Cortex of kidney (tissue), 1 donor: ENCODE data around the gene ZC3H13.

Source experiments
- DNase-seq: peaks from one replicate; lab custom pipeline; 2025; lab: John Stamatoyannopoulos, UW

The ZC3H13 gene

GRCh38 chr13:46059405-46059804, 6.9 kb upstream of the ZC3H13 start:
- DNase-seq, result no peak

DNA sequence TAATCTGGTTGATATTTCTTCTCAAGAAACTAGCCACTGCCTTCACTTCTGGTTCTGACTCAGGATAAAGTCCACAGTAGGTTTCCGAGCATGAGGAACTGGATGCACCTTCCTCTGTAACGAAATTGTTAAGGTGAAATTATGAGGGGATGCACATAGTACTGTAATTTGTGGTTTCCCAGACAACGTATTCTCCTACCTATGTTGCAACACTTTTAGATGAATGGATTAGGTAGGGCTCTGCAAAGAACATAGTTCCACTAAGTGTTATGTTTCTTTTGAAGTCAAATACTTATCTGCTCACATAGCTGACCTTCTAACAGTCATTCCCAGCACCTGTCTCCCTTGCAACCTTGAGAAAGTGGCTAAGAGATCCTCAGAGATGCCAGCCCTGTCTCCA, 5.7 kb upstream of the ZC3H13 start:
- DNase-seq, result no peak

DNA sequence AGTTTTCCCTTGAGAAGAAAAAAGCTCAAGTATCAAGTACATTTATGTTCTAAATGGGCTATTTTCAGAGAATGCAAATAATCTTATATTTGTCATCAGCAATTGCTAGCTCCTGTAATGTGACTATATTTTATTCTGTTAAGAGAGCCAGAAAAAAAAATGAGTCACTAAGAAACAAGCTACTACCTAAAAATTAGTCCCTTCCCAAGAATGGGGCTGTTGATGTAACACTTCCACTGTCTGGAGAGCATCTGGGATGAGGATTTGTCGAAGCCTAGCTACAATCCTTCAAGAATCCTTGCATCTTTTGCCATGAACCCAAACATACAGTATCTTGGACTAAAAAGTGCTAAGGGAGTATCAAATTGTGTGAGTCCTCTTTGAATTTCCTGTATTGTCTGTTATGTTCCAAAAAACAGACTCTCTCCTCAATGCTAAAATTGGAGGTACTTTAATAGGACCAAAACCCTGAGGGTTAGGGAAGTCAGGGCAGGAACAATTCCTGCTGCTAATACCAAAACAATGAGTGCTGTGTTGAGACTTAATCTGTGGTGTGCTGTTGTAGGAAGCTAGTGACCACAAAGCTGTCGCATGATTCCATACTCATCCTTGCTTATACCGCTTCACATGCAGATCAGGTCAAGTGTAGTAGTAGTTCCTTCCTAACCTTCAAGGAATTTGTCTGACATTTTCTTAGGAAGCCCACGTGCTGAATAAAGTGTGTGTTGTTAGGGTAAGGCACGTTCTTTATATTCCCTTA, 4.9 kb upstream of the ZC3H13 start:
- DNase-seq, result no peak

- DNase-seq, result no peak
Measured at GRCh38 chr13:46053162-46054012, 841 bp upstream of the ZC3H13 start.

DNA sequence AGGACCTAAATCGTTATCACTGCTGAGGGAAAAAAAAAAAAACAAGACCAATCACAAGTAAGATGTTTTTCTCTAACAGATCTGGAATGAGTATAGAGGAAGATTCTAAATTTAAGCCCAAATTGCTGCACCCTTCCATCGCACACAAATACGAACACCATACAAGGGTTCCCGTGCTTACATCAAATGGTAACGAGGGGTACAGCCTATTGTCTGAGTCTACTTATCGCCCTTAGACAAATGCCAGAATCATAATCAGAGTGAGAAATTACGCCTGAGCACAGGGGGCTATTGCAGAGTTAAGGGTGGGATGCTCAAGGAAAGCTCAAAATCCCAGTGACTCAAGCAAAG, 603 bp downstream of the ZC3H13 start:
- no peak for DNase-seq

DNA sequence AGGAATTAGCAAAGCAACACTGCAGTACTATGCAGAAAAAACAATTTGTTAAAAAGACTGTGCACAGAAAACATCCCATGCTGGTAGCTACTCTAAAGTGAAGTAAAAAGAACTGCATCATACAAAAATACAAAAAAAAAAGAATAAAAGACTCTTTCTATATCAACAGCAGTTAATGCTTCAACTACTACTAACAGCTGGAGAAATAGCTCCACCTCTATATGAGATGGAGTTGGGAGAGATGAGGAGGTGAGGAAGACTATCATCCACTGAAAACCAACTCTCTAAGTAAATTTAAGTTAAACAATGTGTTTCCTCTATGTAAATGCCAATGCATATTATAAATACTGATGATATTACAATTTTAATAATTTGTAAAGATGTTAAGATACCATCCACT, 1.8 kb downstream of the ZC3H13 start:
- DNase-seq, result no peak

- DNase-seq, result no peak
Measured at GRCh38 chr13:46045424-46045823, 7.1 kb downstream of the ZC3H13 start.

DNA sequence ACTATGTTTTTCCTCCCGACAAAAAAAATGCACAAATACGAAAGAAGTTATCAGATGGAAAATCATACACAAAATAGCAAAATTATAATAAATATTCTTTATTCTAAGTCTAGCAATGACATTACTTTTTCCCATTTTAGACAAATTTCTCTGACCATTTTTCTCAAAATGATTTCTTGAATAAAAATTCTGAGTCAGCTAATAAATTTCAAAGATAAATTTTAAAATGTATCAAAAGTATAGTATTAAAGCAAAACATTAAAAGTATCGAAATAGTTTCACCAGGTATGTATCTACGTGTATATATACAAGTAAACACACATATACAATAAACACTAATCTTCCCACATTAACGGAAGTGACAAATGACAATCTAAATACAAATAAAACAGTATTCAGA, 8.9 kb downstream of the ZC3H13 start:
- DNase-seq, result no peak

GRCh38 chr13:46041419-46041839, 11.1 kb downstream of the ZC3H13 start:
- DNase-seq, result no peak

- DNase-seq, result no peak
Measured at GRCh38 chr13:46040763-46041162, 11.8 kb downstream of the ZC3H13 start.

- DNase-seq, result no peak
Measured at GRCh38 chr13:46039411-46040182, 12.9 kb downstream of the ZC3H13 start.

DNA sequence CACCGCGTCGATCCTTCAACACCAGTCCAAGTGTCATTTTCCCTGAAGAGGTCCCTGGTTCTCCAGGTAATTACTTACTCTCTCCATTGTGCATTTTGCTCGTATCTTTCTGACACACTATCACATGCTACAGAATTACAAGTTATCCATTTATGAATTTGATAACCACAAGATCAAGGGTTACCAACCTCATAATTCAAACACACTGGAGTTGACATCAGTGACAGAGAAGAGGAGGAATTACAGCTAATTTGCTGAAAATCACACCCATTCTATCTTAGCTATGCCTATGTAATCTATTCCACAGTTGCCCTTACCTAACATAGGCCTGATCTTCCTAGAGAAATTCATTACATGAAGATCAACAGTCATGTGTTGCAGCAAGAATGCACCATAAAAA, 14.2 kb downstream of the ZC3H13 start:
- no peak for DNase-seq

DNA sequence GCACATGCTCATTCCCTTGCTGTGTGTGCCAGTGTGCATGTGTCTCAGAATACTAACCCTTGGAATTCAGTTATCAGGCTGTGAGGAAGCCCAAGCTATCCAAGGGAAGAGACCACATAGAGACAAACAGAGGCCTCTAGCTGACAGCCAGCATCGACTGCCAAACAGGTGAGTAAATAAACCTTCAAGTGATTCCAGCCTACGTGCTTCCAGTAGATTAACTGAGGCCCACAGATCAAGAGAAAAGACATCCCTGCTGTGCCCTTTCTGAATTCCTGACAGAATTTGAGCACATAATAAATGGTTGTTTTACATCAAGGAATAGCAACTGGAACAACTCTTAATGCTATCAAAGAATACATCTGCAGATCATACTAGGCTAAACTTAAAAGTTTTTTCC, 17.5 kb downstream of the ZC3H13 start:
- DNase-seq, result no peak

DNA sequence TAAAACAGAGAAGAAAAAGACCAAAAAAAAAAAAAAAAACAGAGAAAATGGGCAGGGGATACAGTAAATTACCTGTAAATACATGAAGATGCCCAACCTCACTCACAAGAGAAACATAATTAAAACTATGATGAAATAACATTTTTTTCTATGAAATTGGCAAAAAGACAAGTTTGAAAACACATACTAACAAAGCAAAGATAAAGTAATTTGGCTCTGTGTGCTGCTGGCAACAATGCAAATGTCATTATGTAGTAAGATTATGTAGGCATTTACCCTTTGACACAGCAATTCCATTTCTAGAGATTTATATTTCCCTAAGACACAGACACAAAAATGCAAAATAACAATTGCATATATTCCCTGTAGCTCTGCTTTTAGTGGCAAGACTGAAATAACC, 20.2 kb downstream of the ZC3H13 start:
- DNase-seq, result no peak

DNA sequence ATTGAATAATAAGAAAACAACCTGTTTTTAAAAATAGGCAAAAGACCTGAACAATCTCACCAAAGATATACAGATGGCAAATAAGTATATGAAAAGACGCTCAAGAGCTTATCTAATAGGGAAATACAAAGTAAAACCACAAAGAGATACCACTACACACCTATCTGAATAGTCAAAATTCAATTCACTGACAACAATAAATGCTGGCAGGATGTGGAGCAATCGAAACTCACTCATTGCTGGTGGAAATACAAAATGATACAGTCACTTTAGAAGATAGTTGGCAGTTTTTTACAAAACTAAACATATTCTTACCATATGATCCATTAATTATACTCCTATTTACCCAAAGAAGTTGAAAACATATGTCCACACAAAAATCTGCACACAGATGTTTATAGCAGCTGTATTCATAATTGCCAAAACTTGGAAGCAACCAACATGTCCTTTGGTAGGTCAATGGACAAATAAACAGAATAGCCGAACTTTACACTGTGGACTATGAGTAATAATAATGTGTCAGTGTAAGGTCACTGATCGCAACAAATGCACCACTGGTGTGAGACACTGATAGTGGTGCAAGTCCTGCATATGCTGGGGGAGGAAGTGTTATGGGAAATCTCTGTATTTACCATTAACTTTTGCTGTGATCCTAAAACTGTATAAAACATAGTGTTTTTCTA, 20.8 kb downstream of the ZC3H13 start:
- no peak for DNase-seq

GRCh38 chr13:46025157-46025556, 27.4 kb downstream of the ZC3H13 start:
- no peak for DNase-seq

DNA sequence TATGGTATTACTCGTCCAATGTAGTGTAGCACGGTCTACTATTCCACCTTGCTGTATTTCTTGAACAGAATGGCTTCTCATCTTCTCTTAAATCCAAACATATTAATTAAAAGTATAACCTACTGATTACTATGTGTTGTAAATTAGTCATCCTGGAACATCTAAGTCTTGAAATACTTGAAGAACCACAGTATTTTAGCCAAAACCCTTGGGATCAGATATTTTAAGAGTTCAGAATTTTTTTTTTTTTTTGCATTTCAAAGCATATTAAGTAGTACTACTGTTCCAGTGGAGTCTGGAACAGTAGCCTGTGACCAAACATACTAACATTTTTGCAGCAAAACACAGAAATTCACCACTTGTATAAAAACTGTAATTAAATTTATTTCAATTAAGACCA, 30.1 kb downstream of the ZC3H13 start:
- DNase-seq, result no peak

GRCh38 chr13:46016216-46016615, 36.3 kb downstream of the ZC3H13 start:
- DNase-seq, result no peak

DNA sequence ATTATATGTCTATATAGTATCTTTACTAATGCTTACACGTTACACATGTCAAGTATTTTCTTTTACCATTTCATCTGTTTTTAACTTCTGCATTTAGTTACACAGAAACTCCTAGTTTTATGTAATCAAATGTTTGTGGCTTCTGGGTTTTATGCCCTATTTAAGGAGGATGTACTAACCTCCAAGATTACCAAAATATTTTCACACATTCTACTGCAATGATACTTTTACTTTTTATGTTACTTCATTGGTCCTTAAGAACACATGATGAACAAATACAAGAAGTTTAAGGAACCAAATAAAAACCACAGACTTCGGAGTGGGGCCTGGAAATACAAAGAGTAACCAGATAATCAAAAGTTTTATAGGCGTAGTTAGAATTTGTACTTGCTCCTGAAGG, 37.2 kb downstream of the ZC3H13 start:
- no peak for DNase-seq

DNA sequence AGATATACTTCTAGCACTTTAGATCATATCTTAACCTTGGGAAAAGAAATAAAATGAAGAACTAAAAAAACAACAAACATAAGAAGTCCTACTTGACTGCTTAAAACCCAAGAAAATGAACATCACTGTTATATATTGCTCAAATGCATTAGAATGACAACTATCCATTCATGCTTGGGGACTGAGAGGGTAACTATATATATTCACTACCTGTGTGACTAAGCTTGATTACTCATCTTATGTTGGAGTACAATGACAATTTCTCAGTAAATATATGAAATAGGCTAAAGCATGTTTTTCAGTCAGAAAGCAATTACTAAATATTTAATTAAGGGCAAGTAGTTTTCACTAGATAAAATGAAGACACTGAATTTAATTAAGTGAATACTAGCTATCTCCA, 40.1 kb downstream of the ZC3H13 start:
- no peak for DNase-seq

- no peak for DNase-seq
Measured at GRCh38 chr13:46010148-46010547, 42.4 kb downstream of the ZC3H13 start.

- DNase-seq, result no peak
Measured at GRCh38 chr13:46008631-46009030, 43.9 kb downstream of the ZC3H13 start.
